Left lung (tissue), 10 donors: ENCODE data around the gene MKI67. TPM values are rescaled to one million over a fixed set of nuclear protein-coding genes. Genes with fewer than 3 reads are reported as not detected.
A peak's percentile ranks its signal among the peaks of the same experiment; 100 is the strongest.

Experiments
- ATAC-seq: fragments of 200-7000 bp; cut with Tn5 transposase; one replicate; pipeline ENCODE4 v1.9.1; 2020; ENCODE audit warnings: moderate library complexity
- DNase-seq, 4 donors: peaks; one replicate each; pipeline ENCODE4 v3.0.0-alpha.2; 2013 to 2020
- H3K27ac ChIP-seq, 2 donors: fragments of 200-600 bp; sonication (generic) in 1 of 2; one replicate each; pipeline versions ENCODE4 v1.5.0 to v1.8.0; 2020 to 2021
- H3K27me3 ChIP-seq, 2 donors: fragments of 200-600 bp; sonication (generic) in 1 of 2; one replicate each; pipeline versions ENCODE4 v1.5.0 to v1.8.0; 2020 to 2021
- H3K36me3 ChIP-seq, 2 donors: fragments of 200-600 bp; sonication (generic) in 1 of 2; one replicate each; pipeline versions ENCODE4 v1.5.0 to v1.8.0; 2020 to 2021
- H3K4me1 ChIP-seq, 2 donors: fragments of 200-600 bp; one replicate each; pipeline ENCODE4 v1.8.0; 2021
- H3K4me3 ChIP-seq, 2 donors: fragments of 200-600 bp; sonication (generic) in 1 of 2; one replicate each; pipeline versions ENCODE4 v1.5.0 to v1.8.0; 2020 to 2021; ENCODE audit warnings: mild to moderate bottlenecking in 1 of 2
- H3K9me3 ChIP-seq, 2 donors: fragments of 200-600 bp; sonication (generic) in 1 of 2; one replicate each; pipeline versions ENCODE4 v1.5.0 to v1.8.0; 2020 to 2021
- CTCF ChIP-seq, 2 donors: fragments of 200-600 bp; sonication (generic) in 1 of 2; IDR thresholded peaks; one replicate each; pipeline versions ENCODE4 v1.5.0 to v1.8.0; 2021; ENCODE audit warnings: antibody characterized with exemption in 2 of 2
- intact Hi-C, 2 donors: fragments of 100-400 bp; cut with DNase I; formaldehyde crosslinking; loops; one replicate each; pipeline versions ENCODE4 v1.11.2 to v1.14.2; 2022
- polyA plus RNA-seq, 6 donors: library from polyadenylated mRNA; unstranded; fragments of 120-200 nt; gene quantifications; one replicate each; pipeline ENCODE4 v1.2.1, GENCODE V29; 2013; ENCODE audit not compliant: insufficient read length in 6 of 6
- total RNA-seq, 2 donors: library from RNA; stranded (reverse); fragmentation: NEBNext Ultra II Directional; extraction: Animal tissue kit (Norgen Biotek cat#: 25700); gene quantifications; one replicate each; pipeline ENCODE4 v1.2.1, GENCODE V29; 2021
- donor health status: DM: no; HTN: yes; CAD: no.
- donor health status: DM: no; HTN: no; CAD: no.

The MKI67 gene
- total and polyA plus RNA-seq, 8 donors, result 6.9 to 109 (median 46.2) TPM

GRCh38 chr10:128152741-128153580 lies 26.7 kb upstream of the MKI67 start:
- no peak overlapping the region for H3K4me3 ChIP-seq
- peaks cover 14 to 54% of the 10 kb centered on the region in 2 donors for H3K27me3 ChIP-seq
- no peak overlapping the region for H3K27ac ChIP-seq
- H3K4me1 ChIP-seq, result peaks cover 0 to 8% of the 10 kb centered on the region in 2 donors
- no peaks in the 10 kb centered on the region for H3K36me3 ChIP-seq
- intact Hi-C loops, result loop anchor here in 1 of 2 donors (10.0 kb wide), 1 partner anchor 78 kb away; no protein-coding TSS in a partner anchor
- ATAC-seq (no peak), DNase-seq (no peak)
- no peaks in the 10 kb centered on the region for H3K9me3 ChIP-seq
- no peak for TF ChIP-seq CTCF (IDR thresholded peaks at IDR 0.05)

DNA sequence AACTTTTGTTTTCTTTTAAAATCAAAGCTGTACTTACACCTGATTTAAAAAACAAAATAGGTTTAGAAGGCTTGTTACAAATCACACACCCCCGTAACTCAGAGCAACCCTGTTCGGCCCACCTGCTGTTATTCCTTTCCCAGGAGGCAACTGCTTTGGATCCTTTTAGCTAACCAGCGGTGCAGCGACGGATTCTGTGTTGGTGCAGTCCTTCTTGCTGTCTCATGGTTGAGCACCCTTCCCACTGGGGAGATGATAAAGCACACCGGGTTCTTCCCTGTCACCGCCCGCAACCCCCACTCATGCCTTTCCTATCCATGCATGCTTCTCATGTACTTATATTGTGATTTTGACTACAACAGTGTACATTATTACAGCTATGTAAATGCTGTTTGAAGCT lies 24.8 kb upstream of the MKI67 start:
- H3K4me3 ChIP-seq, result no peak overlapping the region
- DNase-seq (no peak), ATAC-seq (no peak)
- no peak overlapping the region for H3K27ac ChIP-seq
- no peaks in the 10 kb centered on the region for H3K9me3 ChIP-seq
- no peak for TF ChIP-seq CTCF (IDR thresholded peaks at IDR 0.05)
- no peaks in the 10 kb centered on the region for H3K36me3 ChIP-seq
- H3K27me3 ChIP-seq, result peaks cover 14 to 54% of the 10 kb centered on the region in 2 donors
- H3K4me1 ChIP-seq, result peaks cover 0 to 8% of the 10 kb centered on the region in 2 donors
- intact Hi-C loops, result loop anchor here in 1 of 2 donors (10.0 kb wide), 1 partner anchor 76 kb away; no protein-coding TSS in a partner anchor

GRCh38 chr10:128150561-128150960 lies 24.3 kb upstream of the MKI67 start:
- no peak for DNase-seq
- Histone ChIP-seq H3K27ac (no peak overlapping the region), H3K4me1 (peaks cover 0 to 8% of the 10 kb centered on the region in 2 donors), H3K36me3 (no peaks in the 10 kb centered on the region), H3K27me3 (peaks cover 14 to 54% of the 10 kb centered on the region in 2 donors), H3K9me3 (no peaks in the 10 kb centered on the region), H3K4me3 (peak overlapping the region; percentile 30 to 44)
- no peak for TF ChIP-seq CTCF (IDR thresholded peaks at IDR 0.05)
- ATAC-seq, result no peak
- intact Hi-C loops, result loop anchor here in 1 of 2 donors (10.0 kb wide), 1 partner anchor 76 kb away; no protein-coding TSS in a partner anchor

- Histone ChIP-seq H3K36me3 (no peaks in the 10 kb centered on the region), H3K27me3 (peaks cover 14 to 54% of the 10 kb centered on the region in 2 donors), H3K27ac (no peak overlapping the region)
These were observed 23.8 kb upstream of the MKI67 start for GRCh38 chr10:128150045-128150493.

More at GRCh38 chr10:128150045-128150493, 23.8 kb upstream of the MKI67 start:
- intact Hi-C loops, result loop anchor here in 1 of 2 donors (10.0 kb wide), 1 partner anchor 75 kb away; no protein-coding TSS in a partner anchor
- peak; percentile 100 for ATAC-seq
- Histone ChIP-seq H3K4me1 (peaks cover 0 to 8% of the 10 kb centered on the region in 2 donors), H3K9me3 (no peaks in the 10 kb centered on the region), H3K4me3 (peak overlapping the region; percentile 30 to 44)
- TF ChIP-seq CTCF (IDR thresholded peaks at IDR 0.05), result peak; percentile 75 to 89
- DNase-seq, result peak; percentile 45 to 94 (median 75)
